Measurements from ENCODE around the gene FBLN1.

DNA sequence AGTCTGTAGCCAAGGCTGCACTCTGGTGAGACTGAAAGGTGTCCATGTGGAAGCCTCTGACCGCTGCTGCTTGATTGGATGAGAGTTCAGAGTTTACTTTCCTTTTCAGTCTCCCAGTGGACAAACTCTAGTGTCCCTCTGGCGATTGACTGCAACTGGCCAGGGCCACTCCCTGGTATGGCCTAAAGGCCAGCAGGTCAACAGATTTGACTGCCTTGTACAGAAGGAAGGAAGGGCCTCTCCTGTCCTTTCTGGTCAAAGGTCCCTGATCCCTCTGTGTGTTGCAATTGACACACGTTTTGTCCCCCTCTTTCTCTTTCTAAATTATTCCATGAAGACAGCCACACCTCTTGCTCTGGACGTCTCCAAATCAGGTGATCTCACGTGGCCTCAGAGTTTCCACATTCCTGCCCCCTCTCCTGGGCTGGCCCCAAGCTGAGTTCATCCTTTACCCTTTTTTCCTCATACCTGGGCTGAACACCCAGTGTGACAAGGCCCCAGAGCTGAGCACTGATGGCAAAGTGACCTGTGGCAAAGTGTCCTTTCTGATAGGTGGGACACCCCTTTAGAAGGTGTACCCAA, 18.7 kb upstream of the FBLN1 start:
- TF ChIP-seq, protein P1, sequence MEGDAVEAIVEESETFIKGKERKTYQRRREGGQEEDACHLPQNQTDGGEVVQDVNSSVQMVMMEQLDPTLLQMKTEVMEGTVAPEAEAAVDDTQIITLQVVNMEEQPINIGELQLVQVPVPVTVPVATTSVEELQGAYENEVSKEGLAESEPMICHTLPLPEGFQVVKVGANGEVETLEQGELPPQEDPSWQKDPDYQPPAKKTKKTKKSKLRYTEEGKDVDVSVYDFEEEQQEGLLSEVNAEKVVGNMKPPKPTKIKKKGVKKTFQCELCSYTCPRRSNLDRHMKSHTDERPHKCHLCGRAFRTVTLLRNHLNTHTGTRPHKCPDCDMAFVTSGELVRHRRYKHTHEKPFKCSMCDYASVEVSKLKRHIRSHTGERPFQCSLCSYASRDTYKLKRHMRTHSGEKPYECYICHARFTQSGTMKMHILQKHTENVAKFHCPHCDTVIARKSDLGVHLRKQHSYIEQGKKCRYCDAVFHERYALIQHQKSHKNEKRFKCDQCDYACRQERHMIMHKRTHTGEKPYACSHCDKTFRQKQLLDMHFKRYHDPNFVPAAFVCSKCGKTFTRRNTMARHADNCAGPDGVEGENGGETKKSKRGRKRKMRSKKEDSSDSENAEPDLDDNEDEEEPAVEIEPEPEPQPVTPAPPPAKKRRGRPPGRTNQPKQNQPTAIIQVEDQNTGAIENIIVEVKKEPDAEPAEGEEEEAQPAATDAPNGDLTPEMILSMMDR (IDR thresholded peaks at IDR 0.05), result no peak
- TF ChIP-seq POLR2A (IDR thresholded peaks at IDR 0.05) (no peak), EP300 (IDR thresholded peaks at IDR 0.05) (no peak)
